Transverse colon (tissue), 4 donors: Measurements from ENCODE around the gene GIMAP4.

Experiments used
- CTCF ChIP-seq, 5 experiments: fragments of 200-600 bp in 3 of 5; fragments of 450-650 bp in 2 of 5; sonication (generic) in 3 of 5; IDR thresholded peaks; 1 replicate in 2 of 5; 2 replicates in 3 of 5; pipeline ENCODE4 v1.5.1; 2016 to 2017; ENCODE audit warnings: antibody characterized with exemption in 5 of 5, inconsistent platforms in 3 of 5, mild to moderate bottlenecking in 2 of 5, moderate library complexity in 1 of 5
- POLR2A ChIP-seq: fragments of 450-650 bp; IDR thresholded peaks from one replicate; pipeline ENCODE4 v1.6.1; 2016; ENCODE audit warnings: antibody characterized with exemption, mild to moderate bottlenecking, moderate library complexity
- POLR2AphosphoS5 ChIP-seq, 3 donors: sonication (generic); formaldehyde crosslinking; IDR thresholded peaks; one replicate each; pipeline ENCODE4 v1.6.1; 2016; ENCODE audit warnings: antibody characterized with exemption in 3 of 3

DNA sequence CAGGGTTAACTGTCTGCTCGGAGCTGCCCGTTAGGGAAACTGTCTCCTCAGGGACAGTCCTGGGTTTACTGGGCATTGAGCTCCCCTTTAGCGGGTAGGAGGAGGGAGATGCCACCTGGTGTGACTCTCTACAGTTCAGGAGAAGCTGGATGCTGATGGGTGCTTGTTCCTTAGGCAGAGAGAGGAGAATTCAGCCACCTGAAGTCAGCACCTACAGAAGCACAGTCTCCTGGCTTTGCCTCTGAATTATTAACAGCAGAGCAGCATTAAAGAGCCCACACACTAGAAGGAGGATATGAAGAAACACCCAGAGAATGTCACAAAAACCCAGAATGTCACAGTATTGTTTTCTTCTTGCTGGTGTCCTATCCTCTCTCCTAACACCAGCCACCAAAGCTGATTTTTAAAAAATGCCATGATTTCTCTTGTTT, 696 bp downstream of the GIMAP4 start:
- TF ChIP-seq CTCF (IDR thresholded peaks at IDR 0.05) (no peak), POLR2AphosphoS5 (IDR thresholded peaks at IDR 0.05) (no peak), POLR2A (no peak)
